Activated naive CD4-positive, alpha-beta T cell treated with anti-CD3 and anti-CD28 coated beads, Interleukin-2, amount 50 U/mL, for 72 hours (primary cell): Measurements from ENCODE around the gene SLC47A1. TPM values are rescaled to one million over a fixed set of nuclear protein-coding genes. Genes with fewer than 3 reads are reported as not detected.

Experiments
- ATAC-seq, 2 donors: fragments of 150-1000 bp; cut with Tn5 transposase; 2 replicates each; pipeline ENCODE4 v1.10.0; 2021; ENCODE audit warnings: mild to moderate bottlenecking in 2 of 2, moderate library complexity in 2 of 2
- DNase-seq, 2 donors: peaks; one replicate each; pipeline ENCODE4 v3.0.0; 2021 to 2022; ENCODE audit warnings: low spot score in 2 of 2
- H3K27ac Mint-ChIP-seq, 2 donors: one replicate each; pipeline ENCODE4 v1.8.0; 2022; ENCODE audit warnings: mild to moderate bottlenecking in 2 of 2, mixed read lengths in 2 of 2
- H3K36me3 Mint-ChIP-seq, 2 donors: one replicate each; pipeline ENCODE4 v1.8.0; 2022; ENCODE audit warnings: mixed read lengths in 2 of 2
- H3K9me3 Mint-ChIP-seq, 2 donors: one replicate each; pipeline ENCODE4 v1.8.0; 2022; ENCODE audit warnings: mixed read lengths in 2 of 2
- total RNA-seq, 2 donors: library from RNA; stranded (reverse); gene quantifications; one replicate each; pipeline ENCODE4 v1.2.3, GENCODE V29; 2022

Gene SLC47A1
- total RNA-seq, 2 donors from 2014 or later = 0.14 TPM

DNA sequence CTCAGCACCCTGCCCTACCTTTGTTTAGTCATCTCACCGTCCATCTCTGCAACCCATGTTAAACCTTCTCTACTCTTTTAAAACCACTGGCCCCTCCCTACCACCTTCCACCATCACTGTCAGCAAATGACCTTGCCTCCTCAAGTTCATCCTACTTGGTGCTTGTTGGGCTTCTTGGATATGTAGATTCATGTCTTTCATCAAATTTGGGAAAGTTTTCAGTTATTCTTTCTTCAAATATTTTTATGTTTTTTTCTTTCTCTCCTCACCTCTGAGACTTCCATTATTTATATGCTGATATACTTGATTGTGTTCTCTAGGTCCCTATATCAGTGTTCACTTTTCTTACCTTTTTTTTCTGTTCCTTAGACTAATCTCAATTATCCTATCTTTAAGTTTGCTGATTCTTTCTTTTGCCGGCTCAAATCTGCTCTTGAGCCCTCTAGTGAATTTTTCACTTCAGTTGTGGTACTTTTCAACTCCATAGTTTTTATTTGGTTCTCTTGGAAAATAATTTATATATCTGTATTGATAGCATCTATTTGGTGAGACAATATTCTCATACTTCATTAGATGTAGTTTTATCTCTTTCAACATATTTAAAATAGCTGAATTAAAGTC lies 86.2 kb downstream of the SLC47A1 start:
- Mint-ChIP-seq H3K9me3 (peaks cover 25 to 29% of the 10 kb centered on the region in 2 donors), H3K27ac (no peak overlapping the region), H3K36me3 (peaks cover 28 to 33% of the 10 kb centered on the region in 2 donors)
- ATAC-seq = no peak
- no peak for DNase-seq

DNA sequence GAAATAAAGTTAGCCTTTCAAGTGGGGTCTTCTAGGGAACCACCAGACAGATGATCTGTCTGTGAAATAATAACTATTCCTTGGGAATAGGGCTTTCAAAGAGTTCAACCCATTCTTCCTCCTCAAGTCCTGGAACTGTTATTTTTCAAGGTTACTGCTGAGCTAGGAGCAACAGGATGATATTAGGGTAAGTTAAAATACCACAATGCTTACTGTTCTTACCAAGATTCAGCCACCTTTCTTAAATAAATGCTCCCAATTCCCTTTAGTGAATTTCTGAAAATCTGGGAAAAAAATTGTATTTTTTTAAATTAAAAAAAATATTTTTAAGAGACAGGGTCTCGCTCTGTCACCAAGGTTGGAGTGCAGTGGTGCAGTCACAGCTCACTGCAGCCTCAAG lies 88.0 kb downstream of the SLC47A1 start:
- no peak for ATAC-seq
- DNase-seq = no peak
- H3K27ac Mint-ChIP-seq = no peak overlapping the region

DNA sequence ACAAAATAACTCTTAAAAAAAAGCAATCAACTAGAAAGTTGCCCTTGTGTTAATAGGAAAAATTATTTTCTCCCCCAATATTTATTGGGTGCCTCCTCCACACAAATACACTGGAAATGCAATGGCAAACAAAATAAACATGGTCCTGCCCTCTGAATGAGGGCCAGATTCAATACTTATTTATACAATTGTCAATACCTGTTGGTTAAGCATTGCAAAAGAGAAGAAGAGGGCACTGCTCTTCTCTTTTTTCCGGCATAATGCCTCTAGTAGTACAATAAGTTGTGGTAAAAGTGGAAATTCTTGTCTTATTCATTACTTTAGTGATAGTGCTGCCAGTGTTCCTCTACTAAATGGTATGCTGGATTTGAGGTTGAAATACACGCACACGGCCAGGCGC lies 92.4 kb downstream of the SLC47A1 start:
- DNase-seq = no peak
- Mint-ChIP-seq H3K27ac (no peak overlapping the region), H3K9me3 (no peaks in the 10 kb centered on the region), H3K36me3 (peaks cover 0 to 9% of the 10 kb centered on the region in 2 donors)
- no peak for ATAC-seq

More for the DNA sequence above, 88.0 kb downstream of the SLC47A1 start:
- Mint-ChIP-seq H3K9me3 (peaks cover 25 to 29% of the 10 kb centered on the region in 2 donors), H3K36me3 (peaks cover 27 to 33% of the 10 kb centered on the region in 2 donors)

Other genes with a start within 250 kb of the SLC47A1 start
- 1 to 10 TPM; 4.5 to 7.5 TPM for gene B9D1, start 171.1 kb upstream of the SLC47A1 start, total RNA-seq
- 10 to 100 TPM in 1 of 2 donors, 1 to 10 TPM in 1; 9.1 to 33.4 TPM for gene MAPK7, start 155.4 kb upstream of the SLC47A1 start, total RNA-seq
- gene MFAP4, start 146.7 kb upstream of the SLC47A1 start, total RNA-seq = not detected
- under 1 TPM; 0.71 to 0.84 TPM for gene RNF112, start 122.6 kb upstream of the SLC47A1 start, total RNA-seq
- 10 to 100 TPM; 19.4 to 35.8 TPM for gene ALDH3A2, start 114.9 kb downstream of the SLC47A1 start, total RNA-seq
- not detected for gene SLC47A2, start 182.7 kb downstream of the SLC47A1 start, total RNA-seq
- under 1 TPM in 1 of 2 donors, not detected in 1; 0.30 TPM for gene ALDH3A1, start 214.4 kb downstream of the SLC47A1 start, total RNA-seq